H1 (cell line): ENCODE results near the gene CPTP. TPM values are rescaled to one million over a fixed set of nuclear protein-coding genes. Genes with fewer than 3 reads are reported as not detected.

Source experiments
- CTCF ChIA-PET: fragments of 300-600 bp; sonication (Branson Sonifier 250); formaldehyde crosslinking; loops from one replicate; lab custom pipeline; 2021; ENCODE audit not compliant: partially characterized antibody; lab: Charles Lee
- POLR2A ChIA-PET: fragments of 300-600 bp; sonication (Branson Sonifier 250); formaldehyde crosslinking; loops from one replicate; lab custom pipeline; 2021; ENCODE audit warnings: inconsistent platforms; ENCODE audit not compliant: partially characterized antibody; lab: Charles Lee
- DNase-seq, 2 experiments: peaks; one replicate each; pipeline versions ENCODE4 v3.0.0 to v3.0.0-alpha.2; 2010 to 2022; ENCODE audit warnings: low spot score in 2 of 2, low read depth in 1 of 2, mixed read lengths in 1 of 2
- FAIRE-seq: peaks from 2 replicates; lab custom pipeline; 2011; peaks lifted over from hg19 to GRCh38; lab: Jason Lieb, UNC
- H2AFZ ChIP-seq: 2 replicates; pipeline ENCODE4 v1.8.1; 2012; ENCODE audit warnings: low read length, inconsistent platforms
- H2AK5ac ChIP-seq: 2 replicates; pipeline ENCODE4 v1.6.1; 2013; ENCODE audit warnings: low read depth, low read length
- H2BK120ac ChIP-seq: replicated peaks from 2 replicates; pipeline ENCODE3; 2013; ENCODE audit warnings: low read depth, low read length, inconsistent platforms
- H2BK12ac ChIP-seq: 2 replicates; pipeline ENCODE4 v1.6.1; 2013; ENCODE audit warnings: low read depth, low read length
- H2BK15ac ChIP-seq: 2 replicates; pipeline ENCODE4 v1.6.1; 2013; ENCODE audit warnings: low read length
- H2BK20ac ChIP-seq: 2 replicates; pipeline ENCODE4 v1.6.1; 2013; ENCODE audit warnings: low read length
- H2BK5ac ChIP-seq: 2 replicates; pipeline ENCODE4 v1.6.1; 2013; ENCODE audit warnings: low read depth, low read length
- H3K14ac ChIP-seq: 2 replicates; pipeline ENCODE4 v1.6.1; 2013; ENCODE audit warnings: inconsistent platforms; ENCODE audit not compliant: insufficient read length
- H3K18ac ChIP-seq: 2 replicates; pipeline ENCODE4 v1.6.1; 2013; ENCODE audit warnings: low read length; ENCODE audit errors: extremely low read depth
- H3K23ac ChIP-seq: 2 replicates; pipeline ENCODE4 v1.6.1; 2013; ENCODE audit warnings: inconsistent platforms; ENCODE audit not compliant: insufficient read length
- H3K23me2 ChIP-seq: 2 replicates; pipeline ENCODE4 v1.6.1; 2013; ENCODE audit warnings: low read depth, low read length
- H3K27ac ChIP-seq: 2 replicates; pipeline ENCODE4 v1.6.1; 2011; ENCODE audit warnings: low read depth, low read length, inconsistent platforms
- H3K27me3 ChIP-seq, 4 experiments: replicated peaks in 1 of 4; 1 replicate in 1 of 4; 2 replicates in 3 of 4; pipeline versions ENCODE4 v1.6.1 to v1.8.1; 2011 to 2013; ENCODE audit warnings: low read length in 3 of 4, mild to moderate bottlenecking in 3 of 4, inconsistent platforms in 2 of 4, mixed read lengths in 2 of 4, moderate library complexity in 1 of 4; ENCODE audit not compliant: control insufficient read depth in 3 of 4, insufficient read depth in 3 of 4; ENCODE audit errors: extremely low read depth in 1 of 4
- H3K36me3 ChIP-seq, 4 experiments: 2 replicates each; pipeline versions ENCODE4 v1.6.1 to v1.8.1; 2011 to 2013; ENCODE audit warnings: mild to moderate bottlenecking in 4 of 4, low read length in 3 of 4, moderate library complexity in 2 of 4, control low read depth in 1 of 4, inconsistent platforms in 1 of 4; ENCODE audit not compliant: insufficient read depth in 4 of 4, control insufficient read depth in 2 of 4
- H3K4ac ChIP-seq: replicated peaks from 2 replicates; pipeline ENCODE3; 2013; ENCODE audit warnings: low read length, low read depth, mixed read lengths, inconsistent platforms; ENCODE audit not compliant: insufficient read length
- H3K4me1 ChIP-seq, 4 experiments: replicated peaks in 1 of 4; 1 replicate in 1 of 4; 2 replicates in 3 of 4; pipeline versions ENCODE4 v1.6.1 to v1.8.1; 2011 to 2013; ENCODE audit warnings: low read length in 3 of 4, inconsistent platforms in 2 of 4, mixed read lengths in 1 of 4; ENCODE audit not compliant: insufficient read depth in 4 of 4, control insufficient read depth in 3 of 4
- H3K4me2 ChIP-seq, 2 experiments: 2 replicates each; pipeline versions ENCODE4 v1.6.1 to v1.8.1; 2011 to 2013; ENCODE audit warnings: low read depth in 2 of 2, low read length in 2 of 2, control low read depth in 1 of 2, inconsistent platforms in 1 of 2, mild to moderate bottlenecking in 1 of 2; ENCODE audit not compliant: insufficient read depth in 1 of 2
- H3K4me3 ChIP-seq, 4 experiments: fragments of 200-600, 300-600 bp in 1 of 4; sonication (generic), shearing (Covaris generic), sonication (Bioruptor Twin) in 1 of 4; 2 replicates each; pipeline versions ENCODE4 v1.5.1 to v1.8.1; 2011 to 2016; ENCODE audit warnings: low read length in 4 of 4, low read depth in 3 of 4, control low read depth in 2 of 4, inconsistent platforms in 2 of 4, mild to moderate bottlenecking in 2 of 4, mixed read lengths in 1 of 4, moderate library complexity in 1 of 4; ENCODE audit not compliant: insufficient read depth in 2 of 4; ENCODE audit errors: extremely low read depth in 1 of 4
- H3K56ac ChIP-seq: replicated peaks from 2 replicates; pipeline ENCODE3; 2013; ENCODE audit warnings: low read depth, mild to moderate bottlenecking, mixed read lengths, low read length, inconsistent platforms; ENCODE audit not compliant: insufficient read length
- H3K79me1 ChIP-seq: 2 replicates; pipeline ENCODE4 v1.6.1; 2013; ENCODE audit warnings: low read depth, low read length, control low read depth
- H3K79me2 ChIP-seq, 2 experiments: 2 replicates each; pipeline versions ENCODE4 v1.6.1 to v1.8.1; 2012 to 2013; ENCODE audit warnings: low read length in 2 of 2, mild to moderate bottlenecking in 2 of 2, inconsistent platforms in 1 of 2; ENCODE audit not compliant: insufficient read depth in 2 of 2, control insufficient read depth in 1 of 2
- H3K9ac ChIP-seq, 4 experiments: replicated peaks in 1 of 4; 1 replicate in 1 of 4; 2 replicates in 3 of 4; pipeline versions ENCODE4 v1.6.1 to v1.8.1; 2011 to 2013; ENCODE audit warnings: low read depth in 3 of 4, low read length in 3 of 4, control low read depth in 2 of 4, mild to moderate bottlenecking in 2 of 4, moderate library complexity in 2 of 4, inconsistent platforms in 1 of 4; ENCODE audit errors: extremely low read depth in 1 of 4
- H3K9me3 ChIP-seq, 2 experiments: 2 replicates each; pipeline versions ENCODE4 v1.6.1 to v1.8.1; 2012 to 2013; ENCODE audit warnings: mild to moderate bottlenecking in 2 of 2, moderate library complexity in 2 of 2, control low read depth in 1 of 2, inconsistent platforms in 1 of 2, low read depth in 1 of 2, low read length in 1 of 2, mixed read lengths in 1 of 2; ENCODE audit not compliant: insufficient read depth in 2 of 2
- H4K20me1 ChIP-seq, 2 experiments: replicated peaks in 1 of 2; 2 replicates each; pipeline versions ENCODE3 to v1.8.1; 2011 to 2013; ENCODE audit warnings: inconsistent platforms in 2 of 2, low read length in 2 of 2, mild to moderate bottlenecking in 1 of 2; ENCODE audit not compliant: insufficient read depth in 2 of 2, control insufficient read depth in 1 of 2
- H4K5ac ChIP-seq: 2 replicates; pipeline ENCODE4 v1.6.1; 2013; ENCODE audit warnings: low read length, low read depth, mixed read lengths, inconsistent platforms; ENCODE audit not compliant: insufficient read length
- H4K8ac ChIP-seq: 2 replicates; pipeline ENCODE4 v1.8.0; 2013; ENCODE audit warnings: mild to moderate bottlenecking, moderate library complexity, low read length, inconsistent platforms; ENCODE audit not compliant: insufficient read depth; ENCODE audit errors: extremely low read depth
- H4K91ac ChIP-seq: replicated peaks from 2 replicates; pipeline ENCODE3; 2013; ENCODE audit warnings: low read length, mixed read lengths, inconsistent platforms; ENCODE audit not compliant: insufficient read length
- BRCA1 ChIP-seq: IDR thresholded peaks from 2 replicates; pipeline ENCODE4 v1.6.1; 2012; ENCODE audit warnings: low read depth, low read length, improper control_type of control experiment
- CHD2 ChIP-seq: IDR thresholded peaks from 2 replicates; pipeline ENCODE4 v1.6.1; 2012; ENCODE audit warnings: low read length, improper control_type of control experiment
- CTBP2 ChIP-seq: IDR thresholded peaks from 2 replicates; pipeline ENCODE4 v1.7.0; 2011; ENCODE audit warnings: borderline replicate concordance, mild to moderate bottlenecking, moderate library complexity, mixed read lengths, low read length; ENCODE audit not compliant: insufficient read depth, insufficient read length
- TAF1 ChIP-seq: IDR thresholded peaks from 2 replicates; pipeline ENCODE4 v1.6.1; 2011; ENCODE audit warnings: mild to moderate bottlenecking, low read depth, low read length
- YY1 ChIP-seq: IDR thresholded peaks from 2 replicates; pipeline ENCODE4 v1.6.1; 2011; ENCODE audit warnings: low read depth, mild to moderate bottlenecking, low read length
- WGBS, 2 experiments: shearing (Covaris generic) in 1 of 2; methylation state at CpG; one replicate each; pipeline versions ENCODE4 v1.1.6 to v1.1.7; 2013 to 2015; ENCODE audit warnings: low lambda C conversion rate in 2 of 2, mixed read lengths in 2 of 2, inconsistent platforms in 1 of 2, low coverage in 1 of 2, missing lambda C conversion rate in 1 of 2; ENCODE audit not compliant: insufficient replicate concordance in 2 of 2, insufficient coverage in 1 of 2, insufficient read length in 1 of 2; ENCODE audit errors: extremely low coverage in 1 of 2, missing lambda C conversion rate in 1 of 2; 5-methylcytosine and 5-hydroxymethylcytosine counted together
- polyA plus RNA-seq, 7 experiments: library from polyadenylated mRNA; depleted of rRNA in 3 of 7; stranded (reverse) in 5 of 7; unstranded in 2 of 7; fragments of >200 nt in 5 of 7; fragments of 200-250 nt in 2 of 7; gene quantifications; 1 replicate in 5 of 7; 2 replicates in 1 of 7; 4 replicates in 1 of 7; pipeline versions ENCODE4 v1.2.1 to v1.2.3, GENCODE V29; 2011 to 2013; ENCODE audit warnings: missing spikeins in 2 of 7, mixed read lengths in 2 of 7
- total RNA-seq: library from RNA; stranded (reverse); fragmentation: NEBNext Ultra II Directional; extraction: Animal tissue kit (Norgen Biotek cat#: 25700); gene quantifications from 2 replicates; pipeline ENCODE4 v1.2.1, GENCODE V29; 2021

Gene CPTP
- total and polyA plus RNA-seq, 2 of the 8 experiments (the other 6 are each of a cell fraction or from before 2014, with no cell fraction given), result 8.1 to 10.6 TPM

GRCh38 chr1:1336931-1337792 is 12.6 kb downstream of the CPTP start:
- no peak for FAIRE-seq
- Histone ChIP-seq H3K4ac (no peak overlapping the region), H2BK5ac (no peak overlapping the region)
- TF ChIP-seq CHD2, result no peak
- no peak for TF ChIP-seq BRCA1
- TF ChIP-seq CTBP2, result no peak
- 0 out of 2 replicates have a peak, but pooled peaks have one; percentile 10 for TF ChIP-seq TAF1
- no peak for TF ChIP-seq YY1
- TF ChIP-seq, all 59 proteins: peak for 1
- no peak for DNase-seq
- Histone ChIP-seq H3K79me1 (peaks cover 12% of the 10 kb centered on the region), H4K8ac (peak overlapping the region; percentile 25; the same call in 1 of the 2 replicates), H4K5ac (no peak overlapping the region), H3K4me3 (no peak overlapping the region), H2BK20ac (no peak overlapping the region), H3K27ac (no peak overlapping the region), H3K9me3 (peaks cover 0 to 5% of the 10 kb centered on the region in 2 experiments; a peak in 1 of 4 replicates), H3K4me1 (no peaks in the 10 kb centered on the region; a peak in 1 of 7 replicates), H4K91ac (no peak overlapping the region), H3K27me3 (no peaks in the 10 kb centered on the region; a peak in 1 of 7 replicates), H4K20me1 (peaks cover 14 to 35% of the 10 kb centered on the region in 2 experiments), H3K79me2 (no peaks in the 10 kb centered on the region), H2AK5ac (no peak overlapping the region), H3K36me3 (peaks cover 2 to 44% (median 15%) of the 10 kb centered on the region in 4 experiments; a peak in 7 of 8 replicates), H2BK12ac (no peak overlapping the region), H3K18ac (no peak overlapping the region), H3K23me2 (no peaks in the 10 kb centered on the region; the same call in 1 of the 2 replicates), H3K14ac (no peak overlapping the region), H3K56ac (no peak overlapping the region), H3K4me2 (no peak overlapping the region), H3K23ac (no peak overlapping the region), H3K9ac (no peak overlapping the region), H2BK15ac (no peak overlapping the region), H2AFZ (no peak overlapping the region), H2BK120ac (no peak overlapping the region)
- whole genome bisulfite sequencing, 2 experiments, result 96% methylated on average over 22 of the region's 32 CpGs; no CpG with 5 or more reads in 1 of the 2 experiments
- CTCF ChIA-PET, result interaction anchor here (0.6 to 3.2 kb wide), 8 partner anchors 9 to 65 kb away, joined by 3 to 13 read pairs (median 3); partner anchors contain the start of gene DVL1
- POLR2A ChIA-PET, result interaction anchor here (0.6 to 9.0 kb wide), 6 partner anchors 11 to 73 kb away, joined by 3 to 134 read pairs (median 4); no protein-coding TSS in a partner anchor
